ENCODE data around the gene PSMD2. TPM values are rescaled to one million over a fixed set of nuclear protein-coding genes. Genes with fewer than 3 reads are reported as not detected.
A peak's percentile ranks its signal among the peaks of the same experiment; 100 is the strongest.
"Not testable (repeated sequence)": the region's sequence is repeated elsewhere in the genome, so short reads cannot be mapped to it uniquely, and the experiment has no call there.

PSMD2 gene
- total and polyA plus RNA-seq, 7 donors: 105 to 246 (median 174) TPM

- intact Hi-C loops (cut with DNase I): loop anchor here (2.0 to 10.0 kb wide), 2 partner anchors 24 to 704 kb away; partner anchors contain the start of gene KLHL24
- 63 to 78% methylated on average over 37 of the region's 37 CpGs for WGBS, 2 donors
- peak overlapping the region; percentile 95 to 100 (median 99) for H3K27ac ChIP-seq
- H3K9me3 ChIP-seq: no peaks in the 10 kb centered on the region
- DNase-seq: peak; percentile 96
- peaks cover 19 to 42% (median 36%) of the 10 kb centered on the region in 4 donors for H3K36me3 ChIP-seq
- H3K4me3 ChIP-seq: peak overlapping the region; percentile 2 to 97 (median 38)
- peaks cover 3 to 42% (median 42%) of the 10 kb centered on the region in 4 donors for H3K4me1 ChIP-seq
- TF ChIP-seq POLR2A (IDR thresholded peaks at IDR 0.05) (no peak), POLR2AphosphoS5 (IDR thresholded peaks at IDR 0.05) (peak in 3 of 4 donors; percentile 62 to 78 (median 78)), EP300 (IDR thresholded peaks at IDR 0.05) (peak in 1 of 4 donors; percentile 14)
- TF ChIP-seq, protein P1, sequence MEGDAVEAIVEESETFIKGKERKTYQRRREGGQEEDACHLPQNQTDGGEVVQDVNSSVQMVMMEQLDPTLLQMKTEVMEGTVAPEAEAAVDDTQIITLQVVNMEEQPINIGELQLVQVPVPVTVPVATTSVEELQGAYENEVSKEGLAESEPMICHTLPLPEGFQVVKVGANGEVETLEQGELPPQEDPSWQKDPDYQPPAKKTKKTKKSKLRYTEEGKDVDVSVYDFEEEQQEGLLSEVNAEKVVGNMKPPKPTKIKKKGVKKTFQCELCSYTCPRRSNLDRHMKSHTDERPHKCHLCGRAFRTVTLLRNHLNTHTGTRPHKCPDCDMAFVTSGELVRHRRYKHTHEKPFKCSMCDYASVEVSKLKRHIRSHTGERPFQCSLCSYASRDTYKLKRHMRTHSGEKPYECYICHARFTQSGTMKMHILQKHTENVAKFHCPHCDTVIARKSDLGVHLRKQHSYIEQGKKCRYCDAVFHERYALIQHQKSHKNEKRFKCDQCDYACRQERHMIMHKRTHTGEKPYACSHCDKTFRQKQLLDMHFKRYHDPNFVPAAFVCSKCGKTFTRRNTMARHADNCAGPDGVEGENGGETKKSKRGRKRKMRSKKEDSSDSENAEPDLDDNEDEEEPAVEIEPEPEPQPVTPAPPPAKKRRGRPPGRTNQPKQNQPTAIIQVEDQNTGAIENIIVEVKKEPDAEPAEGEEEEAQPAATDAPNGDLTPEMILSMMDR (IDR thresholded peaks at IDR 0.05): peak in 1 of 4 experiments; percentile 13
- no peaks in the 10 kb centered on the region for H3K27me3 ChIP-seq
These were observed 39.5 kb downstream of the PSMD2 start for GRCh38 chr3:184338511-184338945.

DNA sequence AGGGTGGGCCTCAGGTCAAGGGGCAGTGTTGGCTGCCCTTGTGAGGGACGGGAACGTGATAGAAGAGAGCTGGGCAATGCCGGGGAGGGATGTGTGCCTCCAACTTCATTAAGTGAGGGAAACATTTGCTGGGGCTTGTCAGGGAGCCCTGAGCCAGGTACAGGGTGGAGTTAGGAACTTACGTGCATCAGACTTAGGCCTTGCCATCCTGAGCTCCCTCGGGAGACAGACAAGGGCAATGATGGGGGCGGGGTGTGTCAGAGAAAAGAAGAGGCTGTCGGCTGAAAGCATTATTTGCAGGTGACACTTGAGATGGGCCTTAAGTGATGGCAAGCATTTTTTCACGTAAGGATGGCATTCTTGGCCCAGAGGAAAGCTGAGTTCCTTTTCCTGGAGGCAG, 40.0 kb downstream of the PSMD2 start:
- TF ChIP-seq EP300 (IDR thresholded peaks at IDR 0.05): no peak
- TF ChIP-seq, protein P1 (IDR thresholded peaks at IDR 0.05): no peak
- TF ChIP-seq POLR2AphosphoS5 (IDR thresholded peaks at IDR 0.05): no peak
- TF ChIP-seq POLR2A (IDR thresholded peaks at IDR 0.05): no peak
- H3K27me3 ChIP-seq: no peaks in the 10 kb centered on the region
- no peaks in the 10 kb centered on the region for H3K9me3 ChIP-seq
- 83 to 84% methylated on average over 8 of the region's 8 CpGs for WGBS, 2 donors
- H3K4me3 ChIP-seq: peak overlapping the region; percentile 2 to 97 (median 38)
- intact Hi-C loops (cut with DNase I): loop anchor here (2.0 to 10.0 kb wide), 2 partner anchors 24 to 704 kb away; partner anchors contain the start of gene KLHL24
- peak overlapping the region; percentile 95 to 100 (median 99) for H3K27ac ChIP-seq
- H3K4me1 ChIP-seq: peaks cover 3 to 42% (median 42%) of the 10 kb centered on the region in 4 donors
- peaks cover 21 to 42% (median 34%) of the 10 kb centered on the region in 4 donors for H3K36me3 ChIP-seq
- no peak for DNase-seq

- H3K4me3 ChIP-seq, H3K9me3 ChIP-seq, H3K27me3 ChIP-seq, DNase-seq: not testable (repeated sequence)
- peak overlapping the region; percentile 95 to 100 (median 99) for H3K27ac ChIP-seq
- intact Hi-C loops (cut with DNase I): loop anchor here (2.0 to 10.0 kb wide), 3 partner anchors 23 to 705 kb away; partner anchors contain the start of gene KLHL24
- peaks cover 21 to 42% (median 35%) of the 10 kb centered on the region in 4 donors for H3K36me3 ChIP-seq
- H3K4me1 ChIP-seq: peaks cover 3 to 42% (median 42%) of the 10 kb centered on the region in 4 donors
- WGBS, 2 donors: 90 to 92% methylated on average over 19 of the region's 19 CpGs
These were observed 40.6 kb downstream of the PSMD2 start for GRCh38 chr3:184339451-184340135.

DNA sequence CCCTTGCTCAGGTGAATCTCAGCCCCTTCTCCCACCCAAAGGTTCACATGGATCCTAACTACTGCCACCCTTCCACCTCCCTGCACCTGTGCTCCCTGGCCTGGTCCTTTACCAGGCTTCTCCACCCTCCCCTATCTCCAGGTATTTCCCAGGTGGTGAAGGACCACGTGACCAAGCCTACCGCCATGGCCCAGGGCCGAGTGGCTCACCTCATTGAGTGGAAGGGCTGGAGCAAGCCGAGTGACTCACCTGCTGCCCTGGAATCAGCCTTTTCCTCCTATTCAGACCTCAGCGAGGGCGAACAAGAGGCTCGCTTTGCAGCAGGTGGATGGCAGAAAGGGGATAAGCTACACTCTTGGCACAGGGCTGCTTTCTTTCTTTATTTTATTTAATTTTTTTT, 42.9 kb downstream of the PSMD2 start:
- Histone ChIP-seq H3K27ac (no peak overlapping the region), H3K27me3 (no peaks in the 10 kb centered on the region), H3K4me1 (peaks cover 3 to 46% (median 34%) of the 10 kb centered on the region in 4 donors), H3K36me3 (peaks cover 25 to 44% (median 38%) of the 10 kb centered on the region in 4 donors), H3K4me3 (no peak overlapping the region), H3K9me3 (no peaks in the 10 kb centered on the region)
- intact Hi-C loops (cut with DNase I): loop anchor here (5.0 kb wide), 1 partner anchor 40 kb away; no protein-coding TSS in a partner anchor
- 84 to 92% methylated on average over 7 of the region's 7 CpGs for WGBS, 2 donors
- no peak for DNase-seq
- TF ChIP-seq, protein P1 (IDR thresholded peaks at IDR 0.05): no peak
- TF ChIP-seq POLR2A (IDR thresholded peaks at IDR 0.05) (no peak), POLR2AphosphoS5 (IDR thresholded peaks at IDR 0.05) (no peak), EP300 (IDR thresholded peaks at IDR 0.05) (no peak)

GRCh38 chr3:184343200-184343876, 44.3 kb downstream of the PSMD2 start:
- no peak for DNase-seq
- intact Hi-C loops (cut with DNase I): loop anchor here (5.0 kb wide), 1 partner anchor 41 kb away; no protein-coding TSS in a partner anchor
- Histone ChIP-seq H3K4me1 (peaks cover 0 to 32% (median 20%) of the 10 kb centered on the region in 4 donors), H3K4me3 (no peak overlapping the region), H3K36me3 (peaks cover 25 to 44% (median 38%) of the 10 kb centered on the region in 4 donors), H3K27me3 (no peaks in the 10 kb centered on the region), H3K9me3 (no peaks in the 10 kb centered on the region), H3K27ac (no peak overlapping the region)
- TF ChIP-seq EP300 (IDR thresholded peaks at IDR 0.05) (no peak), POLR2A (IDR thresholded peaks at IDR 0.05) (no peak), POLR2AphosphoS5 (IDR thresholded peaks at IDR 0.05) (no peak)
- TF ChIP-seq, protein P1 (IDR thresholded peaks at IDR 0.05): no peak
- 86 to 90% methylated on average over 5 of the region's 5 CpGs for WGBS, 2 donors

All from sigmoid colon (tissue), 7 donors.